GM19043 (cell line): ENCODE measurements around the gene SPATS2.
"Not testable (repeated sequence)": the region's sequence is repeated elsewhere in the genome, so short reads cannot be mapped to it uniquely, and the experiment has no call there.

Experiments
- ATAC-seq: cut with Tn5 transposase; IDR thresholded peaks from one replicate; pipeline ENCODE4 v1.9.1; 2021; ENCODE audit warnings: low read depth; ENCODE audit not compliant: unreplicated experiment

Gene SPATS2

GRCh38 chr12:49367381-49368239, at the start of gene SPATS2:
Gene SPATS2 (plus strand): TSS chr12:49367462. CDS start chr12:49461013, 93,551 bp downstream.
- ATAC-seq: no peak

- ATAC-seq: not testable (repeated sequence)
Observed at GRCh38 chr12:49320411-49321103, 46.7 kb upstream of the SPATS2 start.

GRCh38 chr12:49322367-49322707, 44.9 kb upstream of the SPATS2 start:
- ATAC-seq: no peak

- ATAC-seq: peak; percentile 96
Observed at GRCh38 chr12:49322708-49323523, 44.3 kb upstream of the SPATS2 start, which contains the start of gene TROAP. Gene TROAP (plus strand): TSS chr12:49323255. CDS start chr12:49323609, 354 bp downstream.

- ATAC-seq: no peak
Observed at GRCh38 chr12:49323524-49324097, 43.7 kb upstream of the SPATS2 start.

GRCh38 chr12:49325606-49326005, 41.7 kb upstream of the SPATS2 start:
- ATAC-seq: no peak

GRCh38 chr12:49327368-49327767, 39.9 kb upstream of the SPATS2 start:
- no peak for ATAC-seq

- no peak for ATAC-seq
Observed at GRCh38 chr12:49327887-49328286, 39.4 kb upstream of the SPATS2 start.

GRCh38 chr12:49328816-49329215, 38.4 kb upstream of the SPATS2 start:
- no peak for ATAC-seq

GRCh38 chr12:49330032-49330619, 37.1 kb upstream of the SPATS2 start:
- no peak for ATAC-seq

- ATAC-seq: no peak
Observed at GRCh38 chr12:49330631-49331379, 36.5 kb upstream of the SPATS2 start.

GRCh38 chr12:49331380-49332222, 35.7 kb upstream of the SPATS2 start:
- no peak for ATAC-seq

- no peak for ATAC-seq
Observed at GRCh38 chr12:49332441-49332861, 34.8 kb upstream of the SPATS2 start.

- ATAC-seq: no peak
Observed at GRCh38 chr12:49332891-49333371, 34.3 kb upstream of the SPATS2 start.

GRCh38 chr12:49333778-49334177, 33.5 kb upstream of the SPATS2 start:
- ATAC-seq: not testable (repeated sequence)

- ATAC-seq: no peak
Observed at GRCh38 chr12:49334226-49334625, 33.0 kb upstream of the SPATS2 start.

- no peak for ATAC-seq
Observed at GRCh38 chr12:49334681-49335080, 32.6 kb upstream of the SPATS2 start.
